ENCODE measurements around the gene BASP1. TPM values are rescaled to one million over a fixed set of nuclear protein-coding genes. Genes with fewer than 3 reads are reported as not detected.

The BASP1 gene
- total and polyA plus RNA-seq, 10 of the 15 experiments (the other 5 are each of a cell fraction or from before 2014, with no cell fraction given), result 27.3 to 190 (median 102) TPM

- TF ChIP-seq REST (IDR thresholded peaks at IDR 0.05; ENCODE audit: low read depth, low read length) (no peak), CHD2 (IDR thresholded peaks at IDR 0.05; ENCODE audit: borderline replicate concordance, low read depth, low read length) (no peak), POLR2AphosphoS5 (IDR thresholded peaks at IDR 0.05; ENCODE audit: low read length) (peak; percentile 61; the same call in 1 of the 2 replicates), IRF4 (IDR thresholded peaks at IDR 0.05; ENCODE audit: low read depth, low read length) (peak; percentile 92), RELB (IDR thresholded peaks at IDR 0.05; ENCODE audit: low read depth) (peak; percentile 94), CBFB (IDR thresholded peaks at IDR 0.05; ENCODE audit: low read depth) (peak; percentile 44; the same call in 1 of the 2 replicates), CHD1 (IDR thresholded peaks at IDR 0.05; ENCODE audit: low read depth, low read length) (no peak), ZNF217 (IDR thresholded peaks at IDR 0.05) (0 out of 2 replicates have a peak, but pooled peaks have one; percentile 23), ETV6 (conservative IDR thresholded peaks at IDR 0.05 in 1 of 2, IDR thresholded peaks at IDR 0.05 in 1 of 2; ENCODE audit: borderline replicate concordance in 1 of 2, low read depth in 1 of 2) (peak in 1 of 2 experiments; percentile 70; a peak in 1 of 4 replicates), SMAD5 (IDR thresholded peaks at IDR 0.05; ENCODE audit: low read depth) (no peak), USF1 (IDR thresholded peaks at IDR 0.05; ENCODE audit: borderline replicate concordance, extremely low read length, insufficient read depth, low read depth, low read length) (no peak), MYB (IDR thresholded peaks at IDR 0.05; ENCODE audit: borderline replicate concordance, low read depth, low read length) (peak; percentile 59; the same call in 1 of the 2 replicates), WRNIP1 (IDR thresholded peaks at IDR 0.05; ENCODE audit: borderline replicate concordance, low read depth, low read length) (no peak), ZNF687 (IDR thresholded peaks at IDR 0.05) (peak; percentile 43; the same call in 1 of the 2 replicates), MEF2B (IDR thresholded peaks at IDR 0.05; ENCODE audit: partially characterized antibody, poor library complexity, severe bottlenecking) (peak; percentile 43), ATF2 (IDR thresholded peaks at IDR 0.05; ENCODE audit: low read length) (peak; percentile 63), NR2F1 (conservative IDR thresholded peaks at IDR 0.05) (peak; percentile 73), IKZF1 (conservative IDR thresholded peaks at IDR 0.05) (peak; percentile 85)
Observed at GRCh38 chr5:17257705-17258273, 40.4 kb downstream of the BASP1 start (continued).
